HepG2 (cell line): ENCODE measurements around the gene MAGI1. TPM values are rescaled to one million over a fixed set of nuclear protein-coding genes. Genes with fewer than 3 reads are reported as not detected.

Source experiments
- ATAC-seq: fragments of 200-7000 bp; cut with Tn5 transposase; 3 replicates; pipeline ENCODE4 v1.9.1; 2020; ENCODE audit warnings: mild to moderate bottlenecking, moderate library complexity
- BruUV-seq: library from RNA; stranded (reverse); fragments of 400-500 nt; replicated peaks from 2 replicates; lab custom pipeline; 2021; lab: Mats Ljungman, UMichigan
- CTCF ChIA-PET: fragments of 300-600 bp; formaldehyde crosslinking; extraction: SDS; loops from one replicate; lab custom pipeline; 2021; ENCODE audit warnings: low total read pairs, inconsistent platforms, low intra/inter-chr PET ratio; lab: Yijun Ruan, JAX
- POLR2A ChIA-PET: fragments of 350-600 bp; sonication (Branson Sonifier 250); formaldehyde crosslinking; loops from one replicate; lab custom pipeline; 2020; ENCODE audit warnings: antibody characterized with exemption, inconsistent platforms; lab: Yijun Ruan, JAX
- DNase-seq: peaks from one replicate; pipeline ENCODE4 v3.0.0-alpha.2; 2015; ENCODE audit warnings: low spot score
- FAIRE-seq: peaks from 3 replicates; lab custom pipeline; 2011; peaks lifted over from hg19 to GRCh38; lab: Jason Lieb, UNC
- H2AFZ ChIP-seq: one replicate; pipeline ENCODE4 v1.6.1; 2011; ENCODE audit warnings: low read length, inconsistent platforms
- H3K27ac ChIP-seq: fragments of 300-600 bp; 3 replicates; pipeline ENCODE4 v1.8.0; 2011; ENCODE audit warnings: mixed run types, mild to moderate bottlenecking, mixed read lengths, low read length, inconsistent platforms; ENCODE audit not compliant: insufficient read depth; ENCODE audit errors: extremely low read length
- H3K27me3 ChIP-seq, 2 experiments: fragments of 200-600 bp in 1 of 2; 2 replicates in 1 of 2; 3 replicates in 1 of 2; pipeline versions ENCODE4 v1.6.0 to v1.8.0; 2011; ENCODE audit warnings: low read length in 2 of 2, mild to moderate bottlenecking in 2 of 2, moderate library complexity in 2 of 2, inconsistent platforms in 1 of 2; ENCODE audit not compliant: insufficient read depth in 2 of 2, control insufficient read depth in 1 of 2
- H3K36me3 ChIP-seq, 2 experiments: fragments of 200-600 bp in 1 of 2; replicated peaks in 1 of 2; 2 replicates in 1 of 2; 3 replicates in 1 of 2; pipeline versions ENCODE4 v1.5.1 to v1.8.0; 2011; ENCODE audit warnings: low read length in 2 of 2, inconsistent platforms in 1 of 2; ENCODE audit not compliant: insufficient read depth in 2 of 2, control insufficient read depth in 1 of 2
- H3K4me1 ChIP-seq: 2 replicates; pipeline ENCODE4 v1.5.1; 2012; ENCODE audit warnings: low read length, inconsistent platforms; ENCODE audit not compliant: insufficient read depth
- H3K4me2 ChIP-seq: 2 replicates; pipeline ENCODE4 v1.6.0; 2011; ENCODE audit warnings: low read depth, low read length, inconsistent platforms
- H3K4me3 ChIP-seq, 3 experiments: fragments of 200-600 bp in 1 of 3; sonication (generic), shearing (Covaris generic) in 1 of 3; replicated peaks in 1 of 3; 2 replicates each; pipeline ENCODE4 v1.5.1; 2011 to 2016; ENCODE audit warnings: low read length in 3 of 3, inconsistent platforms in 2 of 3, low read depth in 2 of 3, mild to moderate bottlenecking in 2 of 3, control low read depth in 1 of 3, mixed read lengths in 1 of 3; ENCODE audit not compliant: insufficient read depth in 1 of 3
- H3K79me2 ChIP-seq: one replicate; pipeline ENCODE4 v1.6.1; 2011; ENCODE audit warnings: low read length, inconsistent platforms; ENCODE audit not compliant: insufficient read depth
- H3K9ac ChIP-seq: 2 replicates; pipeline ENCODE4 v1.6.0; 2011; ENCODE audit warnings: mild to moderate bottlenecking, low read depth, low read length, inconsistent platforms; ENCODE audit not compliant: insufficient read depth
- H3K9me3 ChIP-seq: 2 replicates; pipeline ENCODE4 v1.5.1; 2012; ENCODE audit warnings: mild to moderate bottlenecking, low read length
- H4K20me1 ChIP-seq: 2 replicates; pipeline ENCODE4 v1.6.0; 2011; ENCODE audit warnings: inconsistent platforms, mild to moderate bottlenecking, low read length, moderate library complexity; ENCODE audit not compliant: insufficient read depth
- AHDC1 ChIP-seq: sonication (generic); formaldehyde crosslinking; IDR thresholded peaks from 2 replicates; pipeline ENCODE4 v1.5.1; 2020; ENCODE audit warnings: mild to moderate bottlenecking, missing genetic modification reagents, borderline replicate concordance
- ATRX ChIP-seq: sonication (generic); formaldehyde crosslinking; IDR thresholded peaks from 2 replicates; pipeline ENCODE4 v1.4.0; 2020; ENCODE audit warnings: missing genetic modification reagents, borderline replicate concordance
- CBX5 ChIP-seq: sonication (generic); formaldehyde crosslinking; IDR thresholded peaks from 2 replicates; pipeline ENCODE4 v1.4.0; 2020; ENCODE audit warnings: missing genetic modification reagents, borderline replicate concordance
- EP300 ChIP-seq, 3 experiments: sonication (generic) in 1 of 3; formaldehyde crosslinking in 1 of 3; IDR thresholded peaks; 2 replicates each; pipeline versions ENCODE4 v1.5.1 to v1.6.1; 2011 to 2020; ENCODE audit warnings: low read depth in 2 of 3, low read length in 2 of 3, borderline replicate concordance in 1 of 3, improper control_type of control experiment in 1 of 3, mild to moderate bottlenecking in 1 of 3, missing genetic modification reagents in 1 of 3, moderate library complexity in 1 of 3
- FOXA3 ChIP-seq: IDR thresholded peaks from 2 replicates; pipeline ENCODE4 v1.6.1; 2016; ENCODE audit warnings: missing genetic modification reagents, missing compliant biosample characterization
- FOXK1 ChIP-seq: sonication (generic); formaldehyde crosslinking; IDR thresholded peaks from 2 replicates; pipeline ENCODE4 v1.4.0; 2020; ENCODE audit warnings: low read depth, missing genetic modification reagents, borderline replicate concordance
- FOXP1 ChIP-seq, 2 experiments: fragments of 450-650 bp in 1 of 2; IDR thresholded peaks; 2 replicates each; pipeline ENCODE4 v1.6.1; 2017 to 2018; ENCODE audit warnings: antibody characterized with exemption in 1 of 2
- MEIS2 ChIP-seq: sonication (generic); formaldehyde crosslinking; IDR thresholded peaks from 2 replicates; pipeline ENCODE4 v1.9.0; 2021; ENCODE audit warnings: mild to moderate bottlenecking, missing genetic modification reagents
- NCOR1 ChIP-seq: fragments of 200-600 bp; sonication (generic); IDR thresholded peaks from 2 replicates; pipeline ENCODE4 v1.7.0; 2017; ENCODE audit warnings: antibody characterized with exemption, low read length, borderline replicate concordance
- RELA ChIP-seq: sonication (generic); formaldehyde crosslinking; IDR thresholded peaks from 2 replicates; pipeline ENCODE4 v1.4.0; 2020; ENCODE audit warnings: missing genetic modification reagents
- RXRB ChIP-seq: IDR thresholded peaks from 2 replicates; pipeline ENCODE4 v1.6.1; 2016; ENCODE audit warnings: borderline replicate concordance, missing genetic modification reagents, missing compliant biosample characterization
- SAP130 ChIP-seq: IDR thresholded peaks from 2 replicates; pipeline ENCODE4 v1.6.1; 2016; ENCODE audit warnings: low read depth
- ZBTB20 ChIP-seq: sonication (generic); formaldehyde crosslinking; IDR thresholded peaks from 2 replicates; pipeline ENCODE4 v1.8.1; 2023; ENCODE audit warnings: missing genetic modification reagents, low read depth, mild to moderate bottlenecking, borderline replicate concordance
- WGBS: methylation state at CpG from one replicate; pipeline ENCODE4 v1.1.6; 2017; ENCODE audit warnings: low lambda C conversion rate; 5-methylcytosine and 5-hydroxymethylcytosine counted together
- in situ Hi-C: cut with HindIII; loops from 2 replicates; pipeline ENCODE4 v1.10.0; 2017; ENCODE audit warnings: low pct_unique_long_range_greater_than_20kb; ENCODE audit not compliant: extremely low pct_ligation_motif_present
- intact Hi-C: fragments of 100-400 bp; cut with micrococcal nuclease; formaldehyde crosslinking; loops from one replicate; pipeline ENCODE4 v1.10.0; 2022; ENCODE audit not compliant: unreplicated experiment
- polyA plus RNA-seq, 8 experiments: library from polyadenylated mRNA; depleted of rRNA in 3 of 8; stranded (reverse) in 7 of 8; unstranded in 1 of 8; fragments of >200 nt; fragmentation: Illumina TruSeq in 4 of 8; extraction: Trizol in 4 of 8; gene quantifications; 2 replicates each; pipeline versions ENCODE4 v1.2.1 to v1.2.3, GENCODE V29; 2011 to 2016; ENCODE audit warnings: low read depth in 4 of 8, missing spikeins in 1 of 8, mixed read lengths in 1 of 8; ENCODE audit not compliant: insufficient read depth in 1 of 8
- total RNA-seq, 5 experiments: library from RNA; depleted of rRNA; stranded (reverse); fragments of >200 nt; fragmentation: Illumina TruSeq; extraction: Trizol; gene quantifications; 2 replicates each; pipeline ENCODE4 v1.2.3, GENCODE V29; 2016; ENCODE audit warnings: low read depth in 1 of 5

MAGI1 gene
- total and polyA plus RNA-seq, 2 of the 13 experiments (the other 11 are each of a cell fraction or from before 2014, with no cell fraction given): 22.2 to 26.0 TPM

GRCh38 chr3:66083784-66084213 is 45.1 kb upstream of the MAGI1 start (continued):
- TF ChIP-seq FOXP1 (IDR thresholded peaks at IDR 0.05): no peak
- TF ChIP-seq FOXP1 (CRISPR knock-in tag; IDR thresholded peaks at IDR 0.05): peak; percentile 48; the same call in 1 of the 2 replicates
- TF ChIP-seq MEIS2 (CRISPR knock-in tag): 0 out of 2 replicates have a peak, but pooled peaks have one; percentile 26
- no peak for TF ChIP-seq ZBTB20
- TF ChIP-seq RXRB (CRISPR knock-in tag): peak; percentile 79
- peak; percentile 18; the same call in 1 of the 2 replicates for TF ChIP-seq SAP130
- TF ChIP-seq RELA (CRISPR knock-in tag): no peak
- TF ChIP-seq FOXK1 (CRISPR knock-in tag): peak; percentile 40; the same call in 1 of the 2 replicates
- peak; percentile 59 for TF ChIP-seq FOXA3 (CRISPR knock-in tag)
- TF ChIP-seq EP300 (IDR thresholded peaks at IDR 0.05; ENCODE audit: low read depth in 2 of 2, low read length in 2 of 2): peak in 1 of 2 experiments; percentile 60; a peak in 2 of 4 replicates
- no peak for TF ChIP-seq EP300 (CRISPR knock-in tag; IDR thresholded peaks at IDR 0.05; ENCODE audit: borderline replicate concordance)
- 0 out of 2 replicates have a peak, but pooled peaks have one; percentile 22 for TF ChIP-seq NCOR1
- TF ChIP-seq CBX5 (CRISPR knock-in tag): no peak
- TF ChIP-seq ATRX (CRISPR knock-in tag): no peak

DNA sequence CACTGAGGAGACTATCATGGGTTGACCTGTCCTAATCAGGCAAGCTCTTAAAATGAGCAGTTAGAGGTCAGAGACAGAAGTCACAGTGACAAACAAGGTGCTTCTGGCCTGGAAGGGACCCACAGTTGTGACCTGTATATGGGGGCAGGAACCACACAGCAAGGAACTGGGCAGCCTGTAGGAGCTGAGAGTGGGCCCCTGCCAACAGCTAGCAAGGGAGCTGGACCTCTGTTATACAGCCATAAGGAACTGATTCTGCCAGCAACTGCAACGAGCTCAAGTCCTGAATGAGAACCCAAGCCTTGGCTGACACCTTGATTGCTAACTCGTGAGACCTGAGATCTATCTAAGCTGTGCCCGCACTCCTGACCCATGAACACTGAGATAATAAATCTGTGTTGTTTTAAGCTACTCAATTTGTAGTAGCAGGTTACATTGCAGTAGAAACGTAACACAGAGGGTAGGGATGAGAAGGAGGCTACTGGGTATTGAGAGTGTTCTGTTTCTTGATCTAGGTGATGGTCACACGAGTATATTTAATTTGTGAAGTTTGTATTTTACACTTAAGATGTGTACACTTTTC is 44.5 kb upstream of the MAGI1 start:
- intact Hi-C loops: no loop called here
- 0 out of 5 replicates have a peak, but pooled peaks cover 0 to 3% of the 10 kb centered on the region in 2 experiments for H3K27me3 ChIP-seq
- no peak overlapping the region for H3K9ac ChIP-seq
- peak; percentile 77 for ATAC-seq
- in situ Hi-C loops: no loop called here
- no peak for DNase-seq
- BruUV-seq: no TSS peak
- H4K20me1 ChIP-seq: no peaks in the 10 kb centered on the region
- ChIA-PET CTCF (no interaction called here), POLR2A (no interaction called here)
- peak overlapping the region; percentile 52 for H3K4me2 ChIP-seq
- no peaks in the 10 kb centered on the region for H3K9me3 ChIP-seq
- H2AFZ ChIP-seq: peak overlapping the region; percentile 45
- no peak overlapping the region for H3K27ac ChIP-seq
- no peaks in the 10 kb centered on the region for H3K79me2 ChIP-seq
- no peak overlapping the region; a peak in 1 of 6 replicates for H3K4me3 ChIP-seq
- TF ChIP-seq AHDC1 (CRISPR knock-in tag): no peak
- FAIRE-seq: no peak
- H3K36me3 ChIP-seq: no peaks in the 10 kb centered on the region
- WGBS: 0% methylated on average over 5 of the region's 5 CpGs
- H3K4me1 ChIP-seq: peaks cover 23% of the 10 kb centered on the region
